ENCODE measurements around the gene PJVK.
"Not testable (repeated sequence)": the region's sequence is repeated elsewhere in the genome, so short reads cannot be mapped to it uniquely, and the experiment has no call there.

PJVK gene

GRCh38 chr2:178436662-178437061 lies 14.5 kb upstream of the PJVK start:
- no peak for DNase-seq

- no peak for DNase-seq
Measured at GRCh38 chr2:178441426-178441825, 9.8 kb upstream of the PJVK start.

- DNase-seq = no peak
Measured at GRCh38 chr2:178448968-178449661, 2.1 kb upstream of the PJVK start.

GRCh38 chr2:178449700-178450523 lies 1.3 kb upstream of the PJVK start:
- DNase-seq = peak; percentile 34

GRCh38 chr2:178450524-178450773 lies 729 bp upstream of the PJVK start:
- no peak for DNase-seq

- DNase-seq = no peak
Measured at GRCh38 chr2:178452334-178452733, 1.2 kb downstream of the PJVK start.

GRCh38 chr2:178452870-178453269 lies 1.7 kb downstream of the PJVK start:
- DNase-seq = no peak

- DNase-seq = no peak
Measured at GRCh38 chr2:178455947-178456346, 4.8 kb downstream of the PJVK start.

- no peak for DNase-seq
Measured at GRCh38 chr2:178457390-178457886, 6.3 kb downstream of the PJVK start.

GRCh38 chr2:178469219-178469849 lies 18.2 kb downstream of the PJVK start:
- no peak for DNase-seq

GRCh38 chr2:178471313-178471712 lies 20.1 kb downstream of the PJVK start:
- DNase-seq = not testable (repeated sequence)

- no peak for DNase-seq
Measured at GRCh38 chr2:178473373-178473772, 22.2 kb downstream of the PJVK start.

GRCh38 chr2:178473931-178474330 lies 22.8 kb downstream of the PJVK start:
- DNase-seq = no peak

- DNase-seq = no peak
Measured at GRCh38 chr2:178474560-178474959, 23.4 kb downstream of the PJVK start.

GRCh38 chr2:178476477-178476876 lies 25.3 kb downstream of the PJVK start:
- DNase-seq = no peak

- no peak for DNase-seq
Measured at GRCh38 chr2:178477443-178478129, 26.4 kb downstream of the PJVK start.

- no peak for DNase-seq
Measured at GRCh38 chr2:178478130-178478438, 26.9 kb downstream of the PJVK start.

- DNase-seq = peak; percentile 77
Measured at GRCh38 chr2:178478439-178479274, 27.5 kb downstream of the PJVK start, which contains the start of gene FKBP7. Gene FKBP7, minus strand, starts transcription at chr2:178478600. Its CDS starts 101 bp downstream, at chr2:178478499.

GRCh38 chr2:178479275-178479616 lies 28.1 kb downstream of the PJVK start:
- no peak for DNase-seq

- DNase-seq = no peak
Measured at GRCh38 chr2:178479758-178480226, 28.6 kb downstream of the PJVK start.

GRCh38 chr2:178480227-178481181 lies 29.3 kb downstream of the PJVK start, which contains the start of gene PLEKHA3:
Gene PLEKHA3, plus strand, starts transcription at chr2:178480457. Its CDS starts 413 bp downstream, at chr2:178480870.
- DNase-seq = peak; percentile 83
